HG02588 (cell line): ENCODE data around the gene PAX2.

ENCODE experiments used
- ATAC-seq: cut with Tn5 transposase; IDR thresholded peaks from one replicate; pipeline ENCODE4 v1.9.1; 2021; ENCODE audit warnings: mild to moderate bottlenecking, moderate library complexity; ENCODE audit not compliant: unreplicated experiment

PAX2 gene

DNA sequence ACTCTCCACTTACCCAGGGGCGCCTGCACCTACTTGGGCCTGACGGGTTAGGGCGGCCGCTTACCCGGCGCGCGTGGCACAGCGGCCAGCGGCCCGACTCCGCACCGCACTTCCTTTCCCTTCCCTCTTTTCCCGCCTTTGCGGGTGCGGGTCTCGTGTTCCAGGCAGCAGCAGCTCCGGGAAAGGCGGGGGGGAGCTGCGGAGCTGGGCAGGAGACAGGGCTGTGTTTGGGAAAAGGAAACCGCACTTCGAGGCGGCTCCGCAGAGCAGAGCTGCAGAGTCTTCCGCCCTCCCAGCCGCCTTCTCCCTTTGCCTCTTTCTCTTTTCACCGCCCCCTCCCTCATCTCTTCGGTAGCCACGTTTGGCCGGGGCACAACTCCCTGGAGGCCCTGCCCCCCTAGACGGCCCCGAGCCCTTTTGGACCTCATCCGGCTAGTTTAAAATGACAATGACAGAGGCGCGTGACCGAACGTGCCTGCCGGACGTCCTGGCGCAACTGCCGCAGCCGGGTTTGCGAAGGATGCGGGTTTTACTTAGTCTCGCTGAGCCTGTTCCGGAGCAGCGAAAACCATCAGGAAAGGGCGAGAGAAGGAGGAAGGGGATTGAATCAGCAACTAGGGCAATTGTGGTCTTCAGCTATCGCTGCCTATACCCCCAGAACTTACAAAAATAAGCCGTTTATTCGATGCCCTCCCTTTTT is 7.9 kb upstream of the PAX2 start:
- no peak for ATAC-seq

DNA sequence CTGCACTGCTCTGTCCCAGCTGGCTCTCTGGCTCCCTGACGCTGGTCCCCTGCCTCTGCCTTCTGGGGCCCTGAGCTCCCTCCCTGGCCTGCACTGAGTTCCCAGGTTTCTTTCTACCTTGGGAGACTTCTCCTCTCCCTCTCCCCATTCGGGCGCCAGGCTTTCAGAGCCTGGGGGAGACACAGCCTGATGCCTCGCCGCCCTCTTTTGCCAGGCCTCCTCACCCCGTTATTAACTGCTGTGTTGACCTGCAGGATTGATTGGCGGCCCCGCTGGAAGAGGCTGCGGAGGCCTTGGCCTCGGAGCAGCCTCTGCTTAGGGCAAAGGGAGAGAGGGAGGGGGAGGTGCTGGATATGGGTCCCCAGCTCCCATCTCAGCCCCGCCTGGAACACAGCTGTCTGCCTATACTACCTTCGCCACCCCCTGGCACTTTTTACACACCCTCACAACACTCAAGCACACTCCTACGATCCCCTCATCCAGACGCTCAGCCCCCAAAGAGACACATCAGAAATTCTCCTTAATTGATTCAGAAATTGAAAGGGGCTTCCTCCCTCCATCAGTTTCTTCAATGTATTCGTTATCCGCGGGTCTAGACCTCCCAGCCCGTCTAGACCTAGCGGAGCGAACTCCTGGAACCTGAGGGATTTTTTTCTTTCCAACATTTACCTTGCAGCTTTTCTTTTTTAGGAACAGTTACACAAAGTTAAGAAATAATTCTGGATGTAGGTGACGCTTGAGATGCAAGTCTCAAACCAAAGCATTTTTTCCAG is 7.1 kb upstream of the PAX2 start:
- ATAC-seq, result no peak

DNA sequence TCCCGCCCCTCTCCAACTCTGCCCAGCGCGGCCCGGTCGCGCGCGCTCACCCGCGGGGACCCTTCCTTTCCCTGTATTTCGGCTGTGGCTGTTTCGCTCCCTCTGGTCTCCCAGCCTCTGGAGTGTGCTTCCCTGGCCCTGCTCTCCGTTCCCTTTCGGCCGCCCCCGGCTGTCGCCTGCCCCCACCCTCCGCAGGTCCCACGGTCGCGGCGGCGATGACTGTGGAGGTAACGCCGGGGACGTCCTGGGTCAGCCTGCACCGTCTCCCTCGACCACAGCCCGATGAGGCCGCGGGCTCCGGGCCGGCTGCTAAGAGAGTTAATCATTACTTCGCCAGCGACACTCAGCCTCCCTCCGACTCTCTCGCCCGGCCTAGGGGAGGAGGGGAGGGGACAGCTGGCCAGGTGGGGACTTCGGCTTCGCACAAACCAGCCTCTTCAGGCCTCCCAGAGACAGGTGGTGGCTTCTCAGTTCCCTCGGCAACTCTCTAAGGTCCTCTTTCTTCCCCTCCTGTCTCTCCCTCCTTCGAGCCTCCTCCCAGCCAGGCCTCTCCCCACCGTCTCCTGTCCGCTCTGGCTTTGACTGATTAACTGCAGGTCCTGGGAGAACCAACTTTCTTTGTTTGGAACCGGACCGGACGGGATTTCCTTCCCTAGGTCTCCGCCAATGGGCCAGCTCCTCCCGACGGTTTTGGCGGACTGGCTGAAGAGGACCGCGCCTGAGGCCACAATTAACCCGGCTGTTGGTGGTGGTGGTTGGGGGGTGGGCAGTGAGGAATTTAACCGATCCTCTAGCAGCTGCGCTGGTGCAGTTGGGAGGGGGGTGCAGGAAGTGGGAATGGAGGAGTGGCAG is 5.6 kb upstream of the PAX2 start:
- no peak for ATAC-seq

DNA sequence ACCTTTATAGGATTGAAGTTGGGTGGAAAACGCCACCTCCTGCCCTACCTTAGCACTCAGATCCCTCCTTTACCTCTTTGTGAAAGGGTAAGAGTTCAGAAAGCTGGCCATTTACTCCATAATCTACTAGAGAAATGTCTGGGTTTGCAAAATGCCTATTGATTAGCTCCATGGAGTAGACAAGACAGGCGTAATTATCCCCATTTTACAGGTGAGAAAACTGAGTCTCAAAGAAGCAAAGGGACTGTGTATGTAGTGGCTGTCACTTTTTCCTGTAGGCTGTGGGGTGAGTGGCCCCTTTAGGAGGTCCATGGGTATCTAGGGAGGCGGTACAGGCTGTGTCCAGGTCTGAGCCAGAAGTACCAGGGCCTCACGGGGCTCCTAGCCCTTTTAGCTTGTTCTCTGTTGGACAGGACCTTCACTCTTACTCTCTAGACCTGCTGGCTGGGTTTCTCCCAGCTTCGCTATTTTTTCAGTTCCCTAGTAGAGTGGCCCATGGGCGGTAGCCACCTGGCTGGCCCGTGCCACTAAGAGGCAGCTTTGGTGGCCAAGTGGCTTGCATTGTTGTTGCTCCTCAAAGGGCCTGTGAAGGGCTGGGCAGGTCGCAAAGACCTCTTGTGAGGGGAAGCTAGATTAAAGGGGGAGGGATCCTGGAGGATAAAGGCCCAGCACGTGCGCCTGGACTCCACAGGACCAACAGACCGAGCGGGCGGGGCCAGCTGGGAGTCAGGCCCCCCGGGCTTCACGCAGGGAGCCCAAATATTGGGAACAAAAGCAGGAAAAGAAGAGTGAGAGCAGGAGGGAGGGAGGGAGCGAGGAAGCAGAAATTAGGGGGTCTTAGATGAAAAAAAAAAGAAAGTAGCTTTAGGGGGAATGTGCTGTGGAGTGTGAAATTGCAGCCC is 4.7 kb upstream of the PAX2 start:
- no peak for ATAC-seq

DNA sequence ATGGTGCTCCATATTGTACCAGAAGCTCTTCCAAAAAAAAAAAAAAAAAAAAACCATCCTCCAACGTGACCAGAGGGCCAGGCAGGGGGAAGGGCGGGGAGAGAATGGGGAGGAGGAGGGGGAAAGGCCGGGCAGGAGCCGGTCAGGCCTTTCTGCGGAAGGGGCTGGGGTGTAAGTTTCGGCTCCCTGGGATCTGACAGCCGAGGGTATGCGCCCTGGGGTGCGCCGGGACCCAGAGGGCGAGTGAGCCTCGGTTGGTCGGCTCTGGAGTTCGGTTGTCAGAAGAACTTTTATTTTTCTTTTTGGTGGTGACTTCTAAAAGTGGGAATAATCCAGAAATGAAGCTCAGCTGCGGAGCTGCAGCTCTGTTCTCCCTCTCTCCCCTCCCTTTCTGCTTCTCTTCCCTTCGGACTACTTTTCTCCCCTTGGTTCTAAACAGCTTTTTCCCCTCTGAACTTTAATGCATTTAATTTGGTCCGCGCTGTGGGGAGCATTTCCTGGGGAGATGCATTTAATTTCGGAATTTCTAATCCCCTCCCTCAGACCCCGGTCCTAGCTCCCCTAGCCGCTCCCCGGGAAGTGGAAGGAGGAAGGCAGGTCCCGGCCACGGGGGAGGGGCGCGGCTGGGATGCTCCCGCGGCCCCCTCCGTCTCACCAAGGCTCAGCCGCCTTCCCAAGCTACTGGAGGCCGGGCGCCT is 3.9 kb upstream of the PAX2 start:
- ATAC-seq, result no peak

DNA sequence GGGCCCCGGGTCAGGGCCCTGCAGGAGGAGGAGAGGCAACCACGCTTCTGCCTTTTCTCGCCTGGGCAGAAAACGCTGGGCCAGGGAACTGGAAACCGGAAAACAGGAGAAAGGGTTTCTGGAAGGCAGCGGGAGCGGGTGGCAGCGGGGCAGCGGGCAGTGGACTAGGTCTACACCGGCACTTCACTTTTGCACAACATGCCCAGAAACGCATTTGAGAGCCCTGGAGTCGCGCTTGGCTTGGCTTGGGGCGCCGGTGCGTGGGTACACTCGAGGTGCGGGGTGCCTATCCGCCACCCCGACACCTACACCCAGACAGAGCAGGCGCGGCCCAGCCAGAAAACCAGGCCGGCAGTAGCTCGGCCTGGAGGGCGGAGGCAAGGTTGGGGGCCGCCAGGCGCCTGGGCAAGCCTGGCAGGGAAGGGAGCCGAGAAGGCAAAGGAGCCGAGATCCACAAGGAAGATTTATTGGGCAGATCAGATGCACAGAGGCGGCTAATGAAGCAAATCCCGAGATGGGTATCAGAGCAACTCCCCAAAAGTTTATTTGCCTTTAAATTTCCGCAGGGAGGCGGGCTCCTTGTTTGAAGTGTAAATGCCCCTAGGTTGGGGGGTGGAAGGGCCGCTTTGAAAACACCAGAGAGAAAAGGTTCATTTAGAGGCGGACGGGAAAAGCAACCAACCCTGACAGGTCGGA is 3.2 kb upstream of the PAX2 start:
- no peak for ATAC-seq

DNA sequence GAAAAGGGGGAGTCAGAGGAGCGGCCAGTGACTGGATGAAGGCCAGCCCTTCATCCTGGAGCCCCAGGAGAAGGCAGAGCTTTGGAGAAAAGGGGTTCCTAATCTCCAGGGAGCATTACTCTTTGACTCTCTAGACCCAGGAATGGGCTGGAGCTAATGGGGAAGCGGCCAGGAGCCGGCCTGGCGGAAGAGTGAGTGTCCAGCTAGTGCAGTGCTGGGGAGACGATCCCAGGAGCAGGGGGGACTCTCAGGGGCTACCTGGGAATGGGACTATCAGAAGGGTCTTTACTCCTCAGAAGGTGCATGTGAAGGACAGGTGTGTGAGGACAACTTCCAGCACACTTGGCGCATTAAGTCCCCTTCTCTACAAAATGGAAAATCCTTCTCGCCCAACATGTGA is 2.4 kb upstream of the PAX2 start:
- ATAC-seq, result no peak

DNA sequence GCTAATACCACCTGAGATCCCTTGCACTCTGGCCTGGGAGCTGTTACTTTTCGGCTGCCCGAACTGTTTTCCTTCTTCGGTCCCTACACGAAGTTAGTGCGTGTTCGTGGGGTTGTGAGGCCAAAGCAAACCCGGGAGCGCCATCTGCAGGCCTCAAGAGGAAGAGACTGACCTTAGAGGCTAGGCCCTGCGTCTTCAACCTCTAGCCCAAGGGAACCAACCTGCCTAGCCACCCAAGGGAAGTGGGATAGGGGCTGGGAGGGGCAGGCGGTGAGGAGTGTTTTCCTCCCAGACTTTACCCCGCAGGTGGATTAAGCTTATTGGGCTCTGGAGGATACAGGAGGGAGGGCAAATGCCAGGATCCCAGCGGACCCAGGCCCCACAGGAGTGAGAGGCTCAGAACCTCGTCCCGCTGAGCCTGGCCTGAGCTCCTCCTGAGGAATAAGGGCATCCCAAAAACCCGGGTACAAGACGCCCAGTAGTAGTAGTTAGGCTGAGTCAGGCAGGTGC is 1.7 kb upstream of the PAX2 start:
- no peak for ATAC-seq

DNA sequence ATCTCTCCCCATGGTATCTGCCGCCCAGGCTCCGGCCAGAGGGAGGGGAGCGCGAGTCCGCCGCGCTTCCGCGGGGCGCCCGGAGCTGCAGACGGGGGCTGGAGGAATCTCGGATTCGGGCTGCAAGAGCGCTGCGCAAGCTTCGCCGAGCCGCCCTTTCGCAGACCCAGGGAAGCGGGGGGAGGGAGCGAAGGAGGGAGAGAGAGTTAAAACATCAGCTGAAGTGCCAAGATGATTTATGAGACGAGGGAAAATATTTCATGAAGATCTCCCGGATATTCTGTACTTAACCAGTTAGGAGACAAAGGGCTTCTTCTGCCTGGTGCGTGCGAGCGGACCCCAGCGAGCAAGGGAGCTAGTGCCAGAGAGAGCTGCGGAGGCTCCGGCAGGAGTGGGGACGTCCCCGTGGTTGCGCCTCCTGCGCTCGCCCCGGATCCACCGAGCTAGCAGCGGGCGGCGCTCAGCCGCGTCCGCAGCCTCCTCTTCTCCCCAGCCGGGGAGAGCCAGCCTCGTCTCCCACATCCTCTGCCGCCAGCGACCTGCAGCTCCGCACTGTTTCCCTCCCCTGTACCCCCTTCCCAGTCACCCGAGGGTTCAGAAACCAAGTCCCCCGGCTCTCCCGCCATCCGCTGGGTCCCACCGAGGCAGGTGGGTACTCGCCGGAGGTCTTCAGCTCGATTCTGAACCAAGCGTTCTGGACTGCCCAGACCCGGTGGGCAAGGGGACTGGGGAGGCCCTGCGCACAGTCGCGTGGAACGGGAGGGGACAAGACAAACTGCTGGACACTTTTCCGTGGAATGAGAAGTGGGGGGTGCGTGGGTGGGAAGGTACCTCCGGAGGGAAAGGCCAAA is 1.0 kb upstream of the PAX2 start:
- no peak for ATAC-seq

DNA sequence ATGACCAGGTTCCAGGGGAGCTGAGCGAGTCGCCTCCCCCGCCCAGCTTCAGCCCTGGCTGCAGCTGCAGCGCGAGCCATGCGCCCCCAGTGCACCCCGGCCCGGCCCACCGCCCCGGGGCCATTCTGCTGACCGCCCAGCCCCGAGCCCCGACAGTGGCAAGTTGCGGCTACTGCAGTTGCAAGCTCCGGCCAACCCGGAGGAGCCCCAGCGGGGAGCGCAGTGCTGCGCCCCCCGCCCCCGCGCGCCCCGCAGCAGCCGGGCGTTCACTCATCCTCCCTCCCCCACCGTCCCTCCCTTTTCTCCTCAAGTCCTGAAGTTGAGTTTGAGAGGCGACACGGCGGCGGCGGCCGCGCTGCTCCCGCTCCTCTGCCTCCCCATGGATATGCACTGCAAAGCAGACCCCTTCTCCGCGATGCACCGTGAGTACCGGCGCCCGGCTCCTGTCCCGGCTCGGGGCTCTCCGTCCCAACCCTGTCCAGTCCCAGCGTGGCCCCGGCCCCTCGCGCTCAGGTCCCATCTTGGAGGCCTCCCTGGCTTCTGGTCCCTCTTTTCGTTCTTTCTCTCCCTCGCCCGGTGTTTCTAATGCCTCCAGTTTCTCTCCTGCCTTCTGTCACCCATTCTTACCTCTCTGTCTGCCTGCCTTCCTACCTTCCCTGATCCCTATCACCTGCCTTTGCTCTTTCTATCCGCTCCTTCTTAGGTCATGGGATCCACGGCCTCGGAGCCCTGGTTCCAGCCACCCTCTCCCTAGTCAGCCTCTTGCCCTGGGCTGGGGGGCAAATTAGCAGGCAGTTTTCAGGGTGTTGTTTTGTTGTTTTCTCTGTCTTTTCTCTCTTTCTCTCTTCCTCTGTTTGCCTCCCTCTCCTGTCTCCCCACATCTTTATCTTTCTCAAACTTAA is 751 bp downstream of the PAX2 start:
- ATAC-seq, result no peak

DNA sequence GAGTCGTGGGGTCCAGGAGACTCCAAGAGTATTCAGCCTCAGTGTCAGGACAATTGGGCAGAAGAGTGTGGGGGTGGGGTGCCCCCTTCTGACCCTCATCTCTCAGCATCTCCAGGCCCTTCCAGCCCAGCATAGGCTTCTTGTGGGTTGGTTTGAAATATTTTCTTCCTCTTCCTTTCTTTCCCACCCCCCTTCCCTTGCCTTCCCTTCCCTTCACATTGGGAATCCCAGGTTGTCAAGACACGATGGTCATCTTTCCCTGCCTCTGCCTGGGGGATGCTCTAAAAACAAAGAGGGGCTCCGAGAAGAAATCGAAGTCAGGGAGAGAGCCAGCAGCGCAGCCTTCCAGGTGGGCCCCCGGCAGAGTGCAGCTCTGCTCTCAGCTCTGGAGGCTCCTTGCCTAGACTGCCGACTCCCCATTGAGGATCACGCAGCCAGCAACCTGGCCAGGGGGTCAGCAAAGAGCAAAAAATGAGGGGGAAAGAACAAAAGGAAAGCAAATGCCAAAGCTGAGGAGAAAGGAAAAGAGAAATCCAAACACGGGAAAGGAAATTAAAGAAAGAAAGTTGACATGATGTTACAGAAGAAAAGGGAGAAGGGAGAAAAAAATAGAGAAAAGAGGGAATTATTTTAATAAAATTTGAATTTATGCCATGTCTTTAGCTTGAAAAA is 1.5 kb downstream of the PAX2 start:
- no peak for ATAC-seq

DNA sequence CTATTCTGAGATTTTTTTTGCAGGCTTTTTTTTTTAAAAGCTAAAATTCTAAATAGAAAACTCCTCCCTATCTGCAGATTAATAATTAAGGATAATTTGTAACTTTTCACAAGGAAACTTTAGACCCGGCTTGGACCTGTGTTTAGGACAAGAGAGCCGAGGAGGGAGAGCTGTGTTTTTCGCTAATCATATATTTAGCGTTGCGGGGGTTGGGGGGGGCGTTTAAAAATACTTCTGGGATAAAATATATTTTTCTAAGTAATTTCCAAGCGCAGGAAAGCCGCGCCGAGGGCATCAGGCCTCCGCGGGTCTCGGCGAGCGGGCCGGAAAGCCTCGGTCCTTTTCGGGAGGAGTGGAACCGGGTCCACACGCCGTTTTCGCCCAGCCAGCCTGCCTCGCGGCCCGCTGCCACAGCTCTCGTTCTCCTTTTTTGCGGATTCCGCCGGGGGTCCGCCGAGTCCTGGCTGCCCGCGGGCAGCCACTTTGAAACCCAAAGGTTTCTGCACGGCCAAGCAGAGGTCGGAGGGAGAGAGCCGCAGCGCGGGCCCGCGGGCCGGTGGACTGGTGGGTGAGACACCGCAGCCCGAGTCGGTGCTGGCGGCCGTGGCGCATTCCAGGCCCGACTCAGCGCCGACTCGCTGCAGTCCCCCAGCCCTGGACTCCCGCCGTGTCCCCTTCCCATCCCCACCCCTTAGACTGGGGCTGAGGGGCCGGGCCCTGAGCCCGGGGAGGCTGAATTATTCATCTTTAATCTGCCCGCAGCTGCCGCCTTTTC is 2.3 kb downstream of the PAX2 start:
- ATAC-seq, result no peak

DNA sequence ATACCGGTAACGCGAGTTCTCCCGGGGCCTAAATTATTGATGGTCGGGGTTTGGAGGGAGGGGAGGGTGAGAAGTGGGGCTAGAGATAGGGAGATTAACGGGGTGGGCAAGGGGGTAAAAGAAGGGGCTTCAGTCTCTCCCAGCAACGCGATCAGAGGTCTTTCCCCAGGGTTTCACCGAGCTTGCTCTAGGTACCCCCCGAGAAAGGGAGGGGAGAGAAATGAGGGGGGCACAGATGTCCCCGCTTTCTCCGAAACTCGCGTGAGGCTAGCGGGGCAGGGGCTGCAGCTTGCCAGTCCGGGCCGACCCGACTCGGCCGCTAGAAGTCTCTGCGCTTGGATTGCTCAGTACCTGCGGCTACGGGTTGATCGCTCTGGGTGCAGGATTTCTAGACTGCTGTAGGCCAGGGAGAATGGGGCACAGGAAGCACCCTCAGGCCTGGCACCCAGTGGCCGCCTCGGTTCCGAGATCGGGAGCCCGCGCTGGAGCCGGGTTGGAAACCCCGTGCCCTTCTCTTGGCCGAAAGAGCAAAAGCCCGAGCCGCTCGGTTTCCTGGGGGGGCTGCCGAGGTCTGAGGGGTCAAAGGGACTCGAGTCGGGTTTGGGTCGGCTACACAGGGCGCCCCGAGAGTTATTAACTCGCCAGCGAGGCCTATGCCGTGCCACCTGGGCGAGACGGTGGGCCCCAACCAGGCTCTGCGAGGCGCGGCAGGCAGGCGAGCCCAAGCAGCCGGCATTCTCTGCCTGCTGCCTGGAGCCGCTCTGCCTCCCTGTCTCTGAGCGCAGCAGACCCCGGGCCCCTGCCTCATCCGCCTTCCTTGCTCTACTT is 3.1 kb downstream of the PAX2 start:
- no peak for ATAC-seq

DNA sequence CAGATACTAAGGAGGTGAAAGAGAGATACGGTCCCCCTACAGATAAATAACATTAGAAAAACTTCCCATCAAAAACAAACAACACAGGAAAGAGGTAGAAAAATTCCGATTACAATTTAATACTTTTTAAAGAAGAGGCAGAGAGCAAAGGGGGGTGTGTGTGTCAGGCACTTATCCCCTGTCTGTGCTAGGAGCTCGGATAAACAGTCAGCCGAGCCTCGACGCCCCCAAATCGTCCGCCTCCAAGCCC is 3.6 kb downstream of the PAX2 start:
- no peak for ATAC-seq
